Esophagus muscularis mucosa (tissue), 4 donors: ENCODE data around the gene C17orf114.

Experiments
- DNase-seq: peaks from one replicate; pipeline ENCODE4 v3.0.0-alpha.2; 2017; ENCODE audit errors: extremely low spot score
- H3K27ac ChIP-seq, 4 donors: fragments of 200-600 bp; sonication (generic); replicated peaks in 1 of 4; 1 replicate in 3 of 4; 2 replicates in 1 of 4; pipeline ENCODE4 v1.5.1; 2016 to 2019; ENCODE audit warnings: mild to moderate bottlenecking in 1 of 4
- H3K27me3 ChIP-seq, 4 donors: fragments of 200-600 bp; sonication (generic); one replicate each; pipeline versions ENCODE4 v1.5.1 to v1.6.0; 2016 to 2019
- H3K36me3 ChIP-seq, 4 donors: fragments of 200-600 bp; sonication (generic); one replicate each; pipeline ENCODE4 v1.5.1; 2016 to 2019
- H3K4me1 ChIP-seq, 4 donors: fragments of 200-600 bp; sonication (generic); one replicate each; pipeline ENCODE4 v1.5.1; 2016 to 2019
- H3K4me3 ChIP-seq, 4 donors: fragments of 200-600 bp; sonication (generic); 1 replicate in 2 of 4; 2 replicates in 2 of 4; pipeline ENCODE4 v1.5.1; 2016 to 2019; ENCODE audit warnings: mild to moderate bottlenecking in 4 of 4, moderate library complexity in 1 of 4
- H3K9me3 ChIP-seq, 4 donors: fragments of 200-600 bp; sonication (generic); 1 replicate in 3 of 4; 2 replicates in 1 of 4; pipeline ENCODE4 v1.5.1; 2016 to 2019
- EP300 ChIP-seq: sonication (generic); formaldehyde crosslinking; IDR thresholded peaks from one replicate; pipeline ENCODE4 v1.6.1; 2017; ENCODE audit warnings: antibody characterized with exemption
- POLR2A ChIP-seq: fragments of 450-650 bp; IDR thresholded peaks from one replicate; pipeline ENCODE4 v1.6.1; 2017; ENCODE audit warnings: antibody characterized with exemption, moderate library complexity, mild to moderate bottlenecking, low read depth
- POLR2AphosphoS5 ChIP-seq, 2 donors: sonication (generic); formaldehyde crosslinking; IDR thresholded peaks; one replicate each; pipeline ENCODE4 v1.6.1; 2017; ENCODE audit warnings: antibody characterized with exemption in 2 of 2
- WGBS: methylation state at CpG from one replicate; pipeline ENCODE4 v1.1.5; 2018; 5-methylcytosine and 5-hydroxymethylcytosine counted together
- intact Hi-C: fragments of 100-400 bp; cut with DNase I; formaldehyde crosslinking; loops from one replicate; pipeline ENCODE4 v1.15.1; 2023
- TF ChIP-seq, protein P1 (sequence below), 3 experiments: fragments of 200-600 bp in 2 of 3; fragments of 450-650 bp in 1 of 3; sonication (generic) in 2 of 3; IDR thresholded peaks; one replicate each; pipeline ENCODE4 v1.5.1; 2017 to 2019; ENCODE audit warnings: antibody characterized with exemption in 3 of 3, mild to moderate bottlenecking in 2 of 3, moderate library complexity in 1 of 3

C17orf114 gene

DNA sequence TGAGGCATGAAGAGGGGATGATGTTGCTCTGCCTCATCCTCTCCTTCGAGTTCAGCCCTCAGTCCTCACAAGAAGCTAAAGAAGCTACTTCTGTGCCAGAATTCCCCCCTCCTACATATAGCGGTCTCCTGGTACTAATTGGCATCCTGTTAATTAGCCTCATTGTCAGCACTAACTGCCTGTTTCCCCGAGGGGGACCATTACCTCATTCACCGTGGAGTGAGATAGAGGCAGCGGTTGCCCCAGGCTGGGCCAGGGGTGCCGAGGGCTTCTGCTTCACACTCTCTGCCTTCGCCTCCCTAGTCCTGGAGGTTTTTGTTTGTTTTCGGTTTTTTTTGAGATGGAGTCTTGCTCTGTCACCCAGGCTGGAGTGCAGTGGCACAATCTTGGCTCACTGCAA, 25.3 kb upstream of the C17orf114 start:
- Histone ChIP-seq H3K27ac (no peak overlapping the region), H3K27me3 (no peaks in the 10 kb centered on the region), H3K9me3 (no peaks in the 10 kb centered on the region), H3K4me1 (peaks cover 0 to 2% (median 0%) of the 10 kb centered on the region in 4 donors), H3K36me3 (peaks cover 0 to 14% (median 13%) of the 10 kb centered on the region in 4 donors), H3K4me3 (no peak overlapping the region)
- intact Hi-C loops, result no loop called here
- TF ChIP-seq EP300, result no peak
- TF ChIP-seq, protein P1, sequence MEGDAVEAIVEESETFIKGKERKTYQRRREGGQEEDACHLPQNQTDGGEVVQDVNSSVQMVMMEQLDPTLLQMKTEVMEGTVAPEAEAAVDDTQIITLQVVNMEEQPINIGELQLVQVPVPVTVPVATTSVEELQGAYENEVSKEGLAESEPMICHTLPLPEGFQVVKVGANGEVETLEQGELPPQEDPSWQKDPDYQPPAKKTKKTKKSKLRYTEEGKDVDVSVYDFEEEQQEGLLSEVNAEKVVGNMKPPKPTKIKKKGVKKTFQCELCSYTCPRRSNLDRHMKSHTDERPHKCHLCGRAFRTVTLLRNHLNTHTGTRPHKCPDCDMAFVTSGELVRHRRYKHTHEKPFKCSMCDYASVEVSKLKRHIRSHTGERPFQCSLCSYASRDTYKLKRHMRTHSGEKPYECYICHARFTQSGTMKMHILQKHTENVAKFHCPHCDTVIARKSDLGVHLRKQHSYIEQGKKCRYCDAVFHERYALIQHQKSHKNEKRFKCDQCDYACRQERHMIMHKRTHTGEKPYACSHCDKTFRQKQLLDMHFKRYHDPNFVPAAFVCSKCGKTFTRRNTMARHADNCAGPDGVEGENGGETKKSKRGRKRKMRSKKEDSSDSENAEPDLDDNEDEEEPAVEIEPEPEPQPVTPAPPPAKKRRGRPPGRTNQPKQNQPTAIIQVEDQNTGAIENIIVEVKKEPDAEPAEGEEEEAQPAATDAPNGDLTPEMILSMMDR (IDR thresholded peaks at IDR 0.05), result no peak
- no peak for TF ChIP-seq POLR2A
- TF ChIP-seq POLR2AphosphoS5 (IDR thresholded peaks at IDR 0.05), result no peak
- WGBS, result 76% methylated on average over 8 of the region's 8 CpGs
- DNase-seq, result no peak

DNA sequence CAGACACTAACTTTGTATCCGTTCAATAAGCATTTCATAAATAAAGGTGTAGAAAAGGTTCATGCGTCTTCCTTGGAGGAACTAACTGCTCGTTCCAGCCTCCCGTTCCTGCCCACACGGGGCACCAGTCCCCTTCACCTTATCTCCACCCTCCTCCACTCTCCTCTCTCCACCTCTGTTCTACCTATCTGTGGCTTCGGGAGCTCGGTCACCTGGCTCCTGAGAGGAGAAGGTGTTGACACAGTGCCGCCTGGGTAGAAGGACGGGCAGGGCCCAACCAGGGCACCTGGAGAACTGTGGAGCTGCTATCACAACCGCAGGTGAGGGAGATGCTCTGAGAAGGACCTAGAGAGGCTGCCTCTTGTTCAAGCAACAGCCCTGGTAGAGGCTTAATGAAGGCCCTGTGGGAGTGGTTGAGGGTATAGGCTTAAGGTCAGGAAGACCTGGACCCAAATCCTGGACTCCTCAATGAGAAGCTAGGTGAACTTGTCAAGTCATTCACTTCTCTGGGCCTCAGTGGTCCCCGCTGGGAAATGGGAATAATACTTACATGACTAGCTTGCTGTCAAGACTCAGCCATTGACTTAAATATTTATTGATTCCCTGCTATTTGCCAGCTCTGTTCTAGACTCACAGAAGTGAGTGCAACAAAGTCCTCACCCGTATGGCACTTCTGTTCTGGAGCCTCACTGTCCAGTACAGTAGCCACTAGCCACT, 21.4 kb upstream of the C17orf114 start:
- peaks cover 0 to 53% (median 41%) of the 10 kb centered on the region in 4 donors for H3K36me3 ChIP-seq
- TF ChIP-seq POLR2AphosphoS5 (IDR thresholded peaks at IDR 0.05) (no peak), POLR2A (no peak), EP300 (no peak)
- TF ChIP-seq, protein P1 (IDR thresholded peaks at IDR 0.05), result no peak
- WGBS, result 81% methylated on average over 12 of the region's 12 CpGs
- no peaks in the 10 kb centered on the region for H3K27me3 ChIP-seq
- no peaks in the 10 kb centered on the region for H3K4me1 ChIP-seq
- intact Hi-C loops, result no loop called here
- no peaks in the 10 kb centered on the region for H3K9me3 ChIP-seq
- H3K27ac ChIP-seq, result no peak overlapping the region
- DNase-seq, result no peak
- no peak overlapping the region for H3K4me3 ChIP-seq

DNA sequence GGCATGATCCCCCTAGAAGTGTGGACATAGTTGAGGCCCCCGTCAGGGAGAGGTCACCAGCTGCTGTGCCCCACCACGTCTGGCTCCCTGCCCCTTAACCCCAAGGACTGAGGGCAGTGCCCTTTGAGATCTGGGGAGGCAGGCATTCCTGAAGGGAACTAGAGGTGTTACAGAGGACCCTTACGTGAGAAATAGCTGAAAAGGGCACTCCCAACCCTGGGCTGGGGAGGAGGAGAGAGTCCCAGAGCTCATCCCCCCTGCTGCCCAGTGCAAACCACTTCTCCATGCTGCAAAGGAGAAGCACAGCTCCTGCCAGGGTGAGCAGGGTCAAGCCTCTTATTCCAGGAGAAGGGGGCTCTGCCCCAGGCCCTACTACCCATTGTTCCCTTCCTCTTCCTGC, 20.7 kb upstream of the C17orf114 start:
- no peaks in the 10 kb centered on the region for H3K27me3 ChIP-seq
- peaks cover 0 to 60% (median 45%) of the 10 kb centered on the region in 4 donors for H3K36me3 ChIP-seq
- no CpG with 5 or more reads among the region's 3 CpGs for WGBS
- no peaks in the 10 kb centered on the region for H3K4me1 ChIP-seq
- H3K4me3 ChIP-seq, result no peak overlapping the region
- TF ChIP-seq POLR2AphosphoS5 (IDR thresholded peaks at IDR 0.05), result no peak
- no peak for TF ChIP-seq EP300
- TF ChIP-seq, protein P1 (IDR thresholded peaks at IDR 0.05), result no peak
- TF ChIP-seq POLR2A, result no peak
- intact Hi-C loops, result no loop called here
- H3K27ac ChIP-seq, result no peak overlapping the region
- no peaks in the 10 kb centered on the region for H3K9me3 ChIP-seq
- DNase-seq, result no peak

DNA sequence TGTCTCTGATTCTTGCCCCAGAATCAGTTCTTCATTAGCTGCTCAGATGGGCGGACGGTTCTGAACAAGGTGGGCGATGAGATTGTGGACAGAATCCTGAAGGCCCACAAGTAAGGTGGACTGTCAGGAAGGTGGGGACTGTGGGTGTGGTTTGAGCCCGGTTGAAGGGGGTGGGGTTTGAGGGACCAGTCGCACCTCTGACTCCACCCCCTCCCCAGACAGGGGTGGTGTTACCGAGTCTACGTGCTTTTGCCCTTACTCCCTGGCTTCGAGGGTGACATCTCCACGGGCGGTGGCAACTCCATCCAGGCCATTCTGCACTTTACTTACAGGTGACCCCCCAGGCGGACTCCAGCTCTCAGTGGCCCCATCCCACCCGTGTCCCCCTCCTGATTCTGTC, 16.1 kb upstream of the C17orf114 start:
- WGBS, result 83% methylated on average over 12 of the region's 12 CpGs
- TF ChIP-seq, protein P1 (IDR thresholded peaks at IDR 0.05), result no peak
- no peak for TF ChIP-seq POLR2AphosphoS5 (IDR thresholded peaks at IDR 0.05)
- no peak for TF ChIP-seq EP300
- no peak for TF ChIP-seq POLR2A
- Histone ChIP-seq H3K9me3 (no peaks in the 10 kb centered on the region), H3K27ac (no peak overlapping the region), H3K36me3 (peaks cover 16 to 89% (median 69%) of the 10 kb centered on the region in 4 donors), H3K27me3 (no peaks in the 10 kb centered on the region), H3K4me1 (no peaks in the 10 kb centered on the region), H3K4me3 (no peak overlapping the region)
- intact Hi-C loops, result no loop called here
- no peak for DNase-seq

DNA sequence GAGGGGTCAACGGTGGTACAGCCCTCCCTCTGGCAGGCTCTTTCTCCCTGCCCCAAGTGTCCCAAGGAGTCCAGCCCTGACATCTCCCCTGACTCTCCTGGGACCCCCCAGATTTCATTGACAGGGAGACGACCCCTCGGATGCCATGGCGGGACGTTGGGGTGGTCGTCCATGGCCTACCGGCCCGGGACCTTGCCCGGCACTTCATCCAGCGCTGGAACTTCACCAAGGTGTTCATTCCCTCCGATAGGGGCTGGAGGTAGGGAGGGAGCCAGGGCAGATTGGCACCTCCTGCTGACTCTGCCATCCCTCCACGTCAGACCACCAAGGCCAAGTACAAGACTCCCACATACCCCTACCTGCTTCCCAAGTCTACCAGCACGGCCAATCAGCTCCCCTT, 14.7 kb upstream of the C17orf114 start:
- 98% methylated on average over 13 of the region's 13 CpGs for WGBS
- no peak for DNase-seq
- intact Hi-C loops, result no loop called here

More for the DNA sequence above, 14.7 kb upstream of the C17orf114 start:
- TF ChIP-seq POLR2A (no peak), POLR2AphosphoS5 (IDR thresholded peaks at IDR 0.05) (no peak), EP300 (no peak)
- TF ChIP-seq, protein P1 (IDR thresholded peaks at IDR 0.05), result no peak
- no peaks in the 10 kb centered on the region for H3K27me3 ChIP-seq
- H3K36me3 ChIP-seq, result peaks cover 16 to 77% (median 56%) of the 10 kb centered on the region in 4 donors
- H3K9me3 ChIP-seq, result no peaks in the 10 kb centered on the region
- no peaks in the 10 kb centered on the region for H3K4me1 ChIP-seq
- no peak overlapping the region for H3K4me3 ChIP-seq
- no peak overlapping the region for H3K27ac ChIP-seq
